ENCODE data around the gene PLAC9.
A peak's percentile ranks its signal among the peaks of the same experiment; 100 is the strongest.

PLAC9 gene

DNA sequence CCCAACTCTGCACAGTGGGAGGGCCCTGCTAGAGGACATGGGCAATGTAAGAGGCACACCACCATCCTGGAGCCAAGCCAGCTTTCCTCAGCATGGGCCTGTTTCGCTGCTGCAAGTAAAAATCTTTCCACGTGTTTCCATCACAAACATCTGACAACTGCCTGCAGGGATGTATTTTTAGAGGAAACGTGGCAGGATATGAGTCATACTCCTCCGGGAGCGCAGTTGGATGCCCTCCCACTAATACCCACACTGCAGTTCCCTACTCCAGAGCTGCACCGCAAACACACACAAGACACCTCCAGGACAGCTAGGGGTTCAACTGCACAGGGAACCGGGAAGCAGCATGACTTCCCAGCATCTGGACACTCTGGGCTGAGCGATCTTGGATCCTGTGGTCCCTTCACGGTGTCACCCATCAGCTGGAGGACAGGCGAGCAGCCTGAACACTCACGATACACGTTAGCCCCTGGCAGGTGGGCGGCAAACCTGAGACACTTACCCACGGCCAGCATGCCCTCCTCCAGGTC, 26.1 kb downstream of the PLAC9 start (continued):
- TF ChIP-seq ZNF600 (tag by site-specific recombination; IDR thresholded peaks at IDR 0.05) (peak; percentile 99), ZNF660 (tag by site-specific recombination; IDR thresholded peaks at IDR 0.05) (peak; percentile 91), ZBTB17 (tag by site-specific recombination; IDR thresholded peaks at IDR 0.05) (peak; percentile 53; the same call in 1 of the 2 replicates), EGR2 (tag by site-specific recombination; IDR thresholded peaks at IDR 0.05; ENCODE audit: low read depth) (peak; percentile 86), ZNF548 (tag by site-specific recombination; IDR thresholded peaks at IDR 0.05) (no peak), INSM2 (tag by site-specific recombination; IDR thresholded peaks at IDR 0.05) (peak; percentile 71), ZNF24 (tag by site-specific recombination; IDR thresholded peaks at IDR 0.05) (peak; percentile 66; the same call in 1 of the 2 replicates), ZNF2 (tag by site-specific recombination; IDR thresholded peaks at IDR 0.05) (peak; percentile 85), GLIS2 (tag by site-specific recombination; IDR thresholded peaks at IDR 0.05) (peak; percentile 92), REPIN1 (tag by site-specific recombination; IDR thresholded peaks at IDR 0.05; ENCODE audit: low read depth) (no peak), ZSCAN30 (tag by site-specific recombination; IDR thresholded peaks at IDR 0.05) (peak; percentile 69; the same call in 1 of the 2 replicates), ZNF280D (tag by site-specific recombination; IDR thresholded peaks at IDR 0.05) (no peak), ZNF140 (tag by site-specific recombination; IDR thresholded peaks at IDR 0.05) (no peak), ZNF76 (tag by site-specific recombination; IDR thresholded peaks at IDR 0.05; ENCODE audit: borderline replicate concordance, low read depth) (peak; percentile 45; the same call in 1 of the 2 replicates), ZBTB8A (tag by site-specific recombination; IDR thresholded peaks at IDR 0.05) (peak; percentile 63), PBX3 (CRISPR knock-in tag; IDR thresholded peaks at IDR 0.05) (0 out of 2 replicates have a peak, but pooled peaks have one; percentile 27), ZNF324 (tag by site-specific recombination; IDR thresholded peaks at IDR 0.05) (peak; percentile 90), ZFP37 (tag by site-specific recombination; IDR thresholded peaks at IDR 0.05) (0 out of 2 replicates have a peak, but pooled peaks have one; percentile 72)
- TF ChIP-seq, protein P1, sequence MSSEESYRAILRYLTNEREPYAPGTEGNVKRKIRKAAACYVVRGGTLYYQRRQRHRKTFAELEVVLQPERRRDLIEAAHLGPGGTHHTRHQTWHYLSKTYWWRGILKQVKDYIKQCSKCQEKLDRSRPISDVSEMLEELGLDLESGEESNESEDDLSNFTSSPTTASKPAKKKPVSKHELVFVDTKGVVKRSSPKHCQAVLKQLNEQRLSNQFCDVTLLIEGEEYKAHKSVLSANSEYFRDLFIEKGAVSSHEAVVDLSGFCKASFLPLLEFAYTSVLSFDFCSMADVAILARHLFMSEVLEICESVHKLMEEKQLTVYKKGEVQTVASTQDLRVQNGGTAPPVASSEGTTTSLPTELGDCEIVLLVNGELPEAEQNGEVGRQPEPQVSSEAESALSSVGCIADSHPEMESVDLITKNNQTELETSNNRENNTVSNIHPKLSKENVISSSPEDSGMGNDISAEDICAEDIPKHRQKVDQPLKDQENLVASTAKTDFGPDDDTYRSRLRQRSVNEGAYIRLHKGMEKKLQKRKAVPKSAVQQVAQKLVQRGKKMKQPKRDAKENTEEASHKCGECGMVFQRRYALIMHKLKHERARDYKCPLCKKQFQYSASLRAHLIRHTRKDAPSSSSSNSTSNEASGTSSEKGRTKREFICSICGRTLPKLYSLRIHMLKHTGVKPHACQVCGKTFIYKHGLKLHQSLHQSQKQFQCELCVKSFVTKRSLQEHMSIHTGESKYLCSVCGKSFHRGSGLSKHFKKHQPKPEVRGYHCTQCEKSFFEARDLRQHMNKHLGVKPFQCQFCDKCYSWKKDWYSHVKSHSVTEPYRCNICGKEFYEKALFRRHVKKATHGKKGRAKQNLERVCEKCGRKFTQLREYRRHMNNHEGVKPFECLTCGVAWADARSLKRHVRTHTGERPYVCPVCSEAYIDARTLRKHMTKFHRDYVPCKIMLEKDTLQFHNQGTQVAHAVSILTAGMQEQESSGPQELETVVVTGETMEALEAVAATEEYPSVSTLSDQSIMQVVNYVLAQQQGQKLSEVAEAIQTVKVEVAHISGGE (tag by site-specific recombination; conservative IDR thresholded peaks at IDR 0.05; ENCODE audit: low read depth), result peak; percentile 90
- TF ChIP-seq, protein P2, sequence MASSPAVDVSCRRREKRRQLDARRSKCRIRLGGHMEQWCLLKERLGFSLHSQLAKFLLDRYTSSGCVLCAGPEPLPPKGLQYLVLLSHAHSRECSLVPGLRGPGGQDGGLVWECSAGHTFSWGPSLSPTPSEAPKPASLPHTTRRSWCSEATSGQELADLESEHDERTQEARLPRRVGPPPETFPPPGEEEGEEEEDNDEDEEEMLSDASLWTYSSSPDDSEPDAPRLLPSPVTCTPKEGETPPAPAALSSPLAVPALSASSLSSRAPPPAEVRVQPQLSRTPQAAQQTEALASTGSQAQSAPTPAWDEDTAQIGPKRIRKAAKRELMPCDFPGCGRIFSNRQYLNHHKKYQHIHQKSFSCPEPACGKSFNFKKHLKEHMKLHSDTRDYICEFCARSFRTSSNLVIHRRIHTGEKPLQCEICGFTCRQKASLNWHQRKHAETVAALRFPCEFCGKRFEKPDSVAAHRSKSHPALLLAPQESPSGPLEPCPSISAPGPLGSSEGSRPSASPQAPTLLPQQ (tag by site-specific recombination; IDR thresholded peaks at IDR 0.05), result peak; percentile 72; the same call in 1 of the 2 replicates
- TF ChIP-seq, protein P3, sequence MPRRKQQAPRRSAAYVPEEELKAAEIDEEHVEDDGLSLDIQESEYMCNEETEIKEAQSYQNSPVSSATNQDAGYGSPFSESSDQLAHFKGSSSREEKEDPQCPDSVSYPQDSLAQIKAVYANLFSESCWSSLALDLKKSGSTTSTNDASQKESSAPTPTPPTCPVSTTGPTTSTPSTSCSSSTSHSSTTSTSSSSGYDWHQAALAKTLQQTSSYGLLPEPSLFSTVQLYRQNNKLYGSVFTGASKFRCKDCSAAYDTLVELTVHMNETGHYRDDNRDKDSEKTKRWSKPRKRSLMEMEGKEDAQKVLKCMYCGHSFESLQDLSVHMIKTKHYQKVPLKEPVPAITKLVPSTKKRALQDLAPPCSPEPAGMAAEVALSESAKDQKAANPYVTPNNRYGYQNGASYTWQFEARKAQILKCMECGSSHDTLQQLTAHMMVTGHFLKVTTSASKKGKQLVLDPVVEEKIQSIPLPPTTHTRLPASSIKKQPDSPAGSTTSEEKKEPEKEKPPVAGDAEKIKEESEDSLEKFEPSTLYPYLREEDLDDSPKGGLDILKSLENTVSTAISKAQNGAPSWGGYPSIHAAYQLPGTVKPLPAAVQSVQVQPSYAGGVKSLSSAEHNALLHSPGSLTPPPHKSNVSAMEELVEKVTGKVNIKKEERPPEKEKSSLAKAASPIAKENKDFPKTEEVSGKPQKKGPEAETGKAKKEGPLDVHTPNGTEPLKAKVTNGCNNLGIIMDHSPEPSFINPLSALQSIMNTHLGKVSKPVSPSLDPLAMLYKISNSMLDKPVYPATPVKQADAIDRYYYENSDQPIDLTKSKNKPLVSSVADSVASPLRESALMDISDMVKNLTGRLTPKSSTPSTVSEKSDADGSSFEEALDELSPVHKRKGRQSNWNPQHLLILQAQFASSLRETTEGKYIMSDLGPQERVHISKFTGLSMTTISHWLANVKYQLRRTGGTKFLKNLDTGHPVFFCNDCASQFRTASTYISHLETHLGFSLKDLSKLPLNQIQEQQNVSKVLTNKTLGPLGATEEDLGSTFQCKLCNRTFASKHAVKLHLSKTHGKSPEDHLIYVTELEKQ (tag by site-specific recombination; IDR thresholded peaks at IDR 0.05; ENCODE audit: borderline replicate concordance), result 0 out of 2 replicates have a peak, but pooled peaks have one; percentile 44
- TF ChIP-seq, protein P4, sequence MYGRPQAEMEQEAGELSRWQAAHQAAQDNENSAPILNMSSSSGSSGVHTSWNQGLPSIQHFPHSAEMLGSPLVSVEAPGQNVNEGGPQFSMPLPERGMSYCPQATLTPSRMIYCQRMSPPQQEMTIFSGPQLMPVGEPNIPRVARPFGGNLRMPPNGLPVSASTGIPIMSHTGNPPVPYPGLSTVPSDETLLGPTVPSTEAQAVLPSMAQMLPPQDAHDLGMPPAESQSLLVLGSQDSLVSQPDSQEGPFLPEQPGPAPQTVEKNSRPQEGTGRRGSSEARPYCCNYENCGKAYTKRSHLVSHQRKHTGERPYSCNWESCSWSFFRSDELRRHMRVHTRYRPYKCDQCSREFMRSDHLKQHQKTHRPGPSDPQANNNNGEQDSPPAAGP (tag by site-specific recombination; IDR thresholded peaks at IDR 0.05), result peak; percentile 75

Data from HEK293 (cell line).